ENCODE results near the gene TBX5. TPM values are rescaled to one million over a fixed set of nuclear protein-coding genes. Genes with fewer than 3 reads are reported as not detected.

Gene TBX5
- total and polyA plus RNA-seq, 9 donors = 0.04 to 0.23 (median 0.17) TPM; not detected in 5

DNA sequence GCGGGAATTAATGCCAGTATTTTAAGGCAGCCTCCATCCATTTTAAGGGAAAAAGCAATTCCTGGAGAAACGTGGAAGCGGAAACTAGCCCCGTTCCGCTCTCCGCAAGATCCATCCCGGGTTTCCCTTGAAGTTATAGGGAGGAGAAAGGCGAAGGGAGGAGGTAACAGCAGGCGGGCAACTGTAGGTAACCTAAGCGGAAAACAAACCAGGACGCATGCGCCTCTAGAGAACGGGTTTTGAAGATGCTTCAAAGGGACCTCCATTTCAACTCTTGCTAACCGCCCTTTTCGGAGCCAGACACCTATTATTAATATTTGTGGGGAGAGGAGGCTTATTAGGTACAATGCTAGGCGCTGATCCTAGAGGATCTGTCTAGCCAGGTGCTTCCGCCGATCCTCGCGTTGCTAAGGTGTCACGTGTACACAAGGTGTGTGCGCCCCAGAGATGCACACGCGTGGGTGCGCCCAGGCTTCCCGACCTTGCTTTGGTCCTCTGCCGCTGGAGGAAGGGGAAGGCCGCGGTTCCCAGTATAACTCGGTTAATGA is 6.2 kb downstream of the TBX5 start:
- intact Hi-C loops (cut with DNase I) = no loop called here
- Histone ChIP-seq H3K4me3 (no peak overlapping the region), H3K27ac (no peak overlapping the region), H3K4me1 (ENCODE audit: insufficient read depth) (no peaks in the 10 kb centered on the region), H3K9me3 (no peaks in the 10 kb centered on the region), H3K27me3 (no peaks in the 10 kb centered on the region), H3K36me3 (no peaks in the 10 kb centered on the region)
- WGBS, 3 donors = 4 to 6% (median 4%) methylated on average over 30 of the region's 30 CpGs
- TF ChIP-seq POLR2A (IDR thresholded peaks at IDR 0.05) = no peak
- no peak for TF ChIP-seq EP300 (IDR thresholded peaks at IDR 0.05)
- TF ChIP-seq, protein P1, sequence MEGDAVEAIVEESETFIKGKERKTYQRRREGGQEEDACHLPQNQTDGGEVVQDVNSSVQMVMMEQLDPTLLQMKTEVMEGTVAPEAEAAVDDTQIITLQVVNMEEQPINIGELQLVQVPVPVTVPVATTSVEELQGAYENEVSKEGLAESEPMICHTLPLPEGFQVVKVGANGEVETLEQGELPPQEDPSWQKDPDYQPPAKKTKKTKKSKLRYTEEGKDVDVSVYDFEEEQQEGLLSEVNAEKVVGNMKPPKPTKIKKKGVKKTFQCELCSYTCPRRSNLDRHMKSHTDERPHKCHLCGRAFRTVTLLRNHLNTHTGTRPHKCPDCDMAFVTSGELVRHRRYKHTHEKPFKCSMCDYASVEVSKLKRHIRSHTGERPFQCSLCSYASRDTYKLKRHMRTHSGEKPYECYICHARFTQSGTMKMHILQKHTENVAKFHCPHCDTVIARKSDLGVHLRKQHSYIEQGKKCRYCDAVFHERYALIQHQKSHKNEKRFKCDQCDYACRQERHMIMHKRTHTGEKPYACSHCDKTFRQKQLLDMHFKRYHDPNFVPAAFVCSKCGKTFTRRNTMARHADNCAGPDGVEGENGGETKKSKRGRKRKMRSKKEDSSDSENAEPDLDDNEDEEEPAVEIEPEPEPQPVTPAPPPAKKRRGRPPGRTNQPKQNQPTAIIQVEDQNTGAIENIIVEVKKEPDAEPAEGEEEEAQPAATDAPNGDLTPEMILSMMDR (IDR thresholded peaks at IDR 0.05) = no peak
- DNase-seq = no peak

GRCh38 chr12:114397978-114398881 is 7.7 kb downstream of the TBX5 start:
- intact Hi-C loops (cut with DNase I) = no loop called here
- H3K9me3 ChIP-seq = no peaks in the 10 kb centered on the region
- H3K27ac ChIP-seq = no peak overlapping the region
- WGBS, 3 donors = 6 to 10% (median 6%) methylated on average over 23 of the region's 23 CpGs
- H3K4me1 ChIP-seq (ENCODE audit: insufficient read depth) = no peaks in the 10 kb centered on the region
- H3K27me3 ChIP-seq = no peaks in the 10 kb centered on the region
- DNase-seq = no peak
- no peaks in the 10 kb centered on the region for H3K36me3 ChIP-seq
- H3K4me3 ChIP-seq = no peak overlapping the region
- TF ChIP-seq POLR2A (IDR thresholded peaks at IDR 0.05) = no peak
- TF ChIP-seq EP300 (IDR thresholded peaks at IDR 0.05) = no peak
- TF ChIP-seq, protein P1 (IDR thresholded peaks at IDR 0.05) = no peak

GRCh38 chr12:114396869-114397719 is 8.8 kb downstream of the TBX5 start:
- Histone ChIP-seq H3K27me3 (no peaks in the 10 kb centered on the region), H3K4me1 (ENCODE audit: insufficient read depth) (no peaks in the 10 kb centered on the region), H3K4me3 (no peak overlapping the region), H3K9me3 (no peaks in the 10 kb centered on the region), H3K27ac (no peak overlapping the region), H3K36me3 (no peaks in the 10 kb centered on the region)
- WGBS, 3 donors = 3 to 4% (median 4%) methylated on average over 19 of the region's 19 CpGs
- no peak for DNase-seq
- intact Hi-C loops (cut with DNase I) = no loop called here
- no peak for TF ChIP-seq POLR2A (IDR thresholded peaks at IDR 0.05)
- TF ChIP-seq, protein P1 (IDR thresholded peaks at IDR 0.05) = no peak
- TF ChIP-seq EP300 (IDR thresholded peaks at IDR 0.05) = no peak

- H3K9me3 ChIP-seq = no peaks in the 10 kb centered on the region
- intact Hi-C loops (cut with DNase I) = no loop called here
- no peak overlapping the region for H3K27ac ChIP-seq
- H3K4me3 ChIP-seq = no peak overlapping the region
- TF ChIP-seq POLR2A (IDR thresholded peaks at IDR 0.05) (no peak), EP300 (IDR thresholded peaks at IDR 0.05) (no peak)
- TF ChIP-seq, protein P1 (IDR thresholded peaks at IDR 0.05) = no peak
- no peaks in the 10 kb centered on the region for H3K4me1 ChIP-seq (ENCODE audit: insufficient read depth)
- WGBS, 3 donors = 1 to 2% (median 2%) methylated on average over 42 to 50 of the region's 50 CpGs
- no peak for DNase-seq
- H3K36me3 ChIP-seq = no peaks in the 10 kb centered on the region
- H3K27me3 ChIP-seq = no peaks in the 10 kb centered on the region
Measured at GRCh38 chr12:114396153-114396868, 9.6 kb downstream of the TBX5 start.
